NCI-H1694 (cell line): ENCODE measurements around the gene MYCBP2.
A peak's percentile ranks its signal among the peaks of the same experiment; 100 is the strongest.
"Not testable (repeated sequence)": the region's sequence is repeated elsewhere in the genome, so short reads cannot be mapped to it uniquely, and the experiment has no call there.

Experiments used
- DNase-seq: peaks from one replicate; lab custom pipeline; 2025; lab: John Stamatoyannopoulos, UW

The MYCBP2 gene

DNA sequence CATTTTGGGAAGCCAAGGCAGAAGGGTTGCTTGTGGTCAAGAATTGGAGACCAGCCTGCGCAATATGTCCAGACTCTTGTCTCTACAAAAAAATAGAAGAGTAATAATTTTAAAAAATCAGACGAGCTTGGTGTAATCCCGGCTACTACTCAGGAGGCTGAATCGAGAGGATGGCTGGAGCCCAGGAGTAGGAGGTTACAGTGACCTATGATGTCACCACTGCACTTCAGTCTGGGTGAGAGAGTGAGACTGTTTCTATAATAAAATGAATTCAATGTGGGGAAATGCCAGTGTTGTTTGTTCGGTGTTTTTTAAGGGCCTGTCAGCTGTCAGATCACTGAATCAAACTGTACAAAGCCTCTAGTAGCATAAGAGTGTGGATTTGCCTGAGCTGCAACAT lies 298.7 kb downstream of the MYCBP2 start:
- no peak for DNase-seq

DNA sequence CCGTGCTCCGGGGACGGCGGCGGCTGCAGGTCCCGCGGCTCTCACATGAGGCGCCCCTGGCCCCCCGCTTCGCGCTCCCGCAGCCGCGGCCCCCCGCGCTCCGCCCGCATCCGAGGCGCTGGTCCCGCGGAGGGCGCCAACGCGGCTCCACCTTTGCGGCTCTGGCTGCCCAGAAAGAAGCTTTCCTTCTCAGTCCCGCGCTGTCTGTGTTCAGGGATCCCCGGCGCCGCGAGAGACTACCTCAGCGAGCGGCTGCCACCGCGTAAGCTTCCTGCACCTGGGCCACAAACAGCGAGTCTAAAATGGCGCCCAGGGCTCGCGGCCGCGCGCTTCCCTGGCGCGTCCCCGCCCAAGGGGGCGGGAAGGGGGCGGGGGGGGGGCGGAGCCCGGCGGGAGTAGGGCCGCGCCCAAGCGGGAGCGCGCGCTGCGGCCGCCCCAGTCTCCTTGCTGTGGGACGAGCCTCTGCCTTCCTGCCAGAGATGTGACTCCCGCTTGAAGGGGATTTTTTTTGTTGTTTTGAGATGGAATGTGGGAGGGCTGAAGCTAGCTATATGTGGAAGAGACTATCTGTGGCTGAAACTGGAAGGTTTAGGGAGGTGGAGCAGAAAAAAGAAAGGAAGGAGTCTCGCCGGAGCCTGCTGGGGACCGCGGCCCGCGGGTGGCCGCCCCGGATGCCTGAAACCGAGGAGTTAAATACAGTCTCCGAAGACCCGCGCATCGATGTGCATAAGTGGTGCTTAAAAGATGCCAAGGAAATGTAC lies 299.9 kb downstream of the MYCBP2 start, which contains the start of gene FBXL3:
Gene FBXL3 (minus strand): TSS at position 299 of the 761 bp plus-strand sequence. CDS start 5,299 bp downstream, outside the sequence.
- DNase-seq, result peak; percentile 77

DNA sequence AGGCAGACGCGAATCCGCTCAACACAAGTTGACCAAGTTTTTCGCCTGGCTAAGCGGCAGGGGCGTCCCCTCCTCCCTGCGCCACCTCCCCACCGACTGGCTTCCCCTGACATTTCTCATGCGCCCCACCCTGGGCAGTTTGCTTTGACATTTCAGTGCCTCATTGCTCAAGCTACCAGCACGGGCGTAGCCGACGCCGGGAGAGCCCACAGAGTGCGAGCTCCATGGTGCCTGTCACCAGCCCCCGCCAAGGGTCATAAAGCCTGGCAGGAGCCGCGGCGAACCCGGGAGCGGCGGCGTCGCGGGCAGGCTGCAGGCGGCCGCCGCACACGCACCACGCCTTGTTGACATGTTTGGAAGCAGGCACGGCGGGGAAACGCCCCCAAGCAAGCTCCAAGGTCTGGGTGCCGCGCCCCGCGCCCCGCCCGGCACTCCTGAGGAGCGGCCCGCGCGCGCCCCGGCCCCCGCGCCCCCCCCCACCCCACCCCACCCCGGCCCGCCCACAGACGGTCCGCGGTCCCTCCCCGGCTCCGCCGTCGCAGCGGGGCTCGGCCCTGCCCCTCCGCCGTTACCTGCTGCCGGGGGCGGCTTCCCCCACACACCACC lies 300.5 kb downstream of the MYCBP2 start:
- DNase-seq, result no peak

DNA sequence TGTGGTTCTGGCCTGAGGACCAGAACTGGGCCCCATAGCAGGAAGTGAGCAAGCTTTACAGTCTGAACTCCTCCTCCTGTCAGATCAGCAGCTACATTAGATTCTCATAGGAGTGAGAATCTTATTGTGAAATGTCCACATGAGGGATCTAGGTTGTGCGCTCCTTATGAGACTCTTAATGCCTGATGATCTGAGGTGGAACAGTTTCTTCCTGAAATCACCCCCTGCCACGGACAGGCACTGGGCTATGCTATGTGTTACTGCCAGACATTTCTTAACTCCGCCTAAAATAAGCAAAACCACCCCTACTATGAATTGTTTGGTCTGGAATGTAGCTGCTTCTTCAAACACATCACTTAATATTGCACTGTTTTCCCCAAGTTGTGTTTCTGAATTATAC lies 304.6 kb downstream of the MYCBP2 start:
- DNase-seq, result no peak

DNA sequence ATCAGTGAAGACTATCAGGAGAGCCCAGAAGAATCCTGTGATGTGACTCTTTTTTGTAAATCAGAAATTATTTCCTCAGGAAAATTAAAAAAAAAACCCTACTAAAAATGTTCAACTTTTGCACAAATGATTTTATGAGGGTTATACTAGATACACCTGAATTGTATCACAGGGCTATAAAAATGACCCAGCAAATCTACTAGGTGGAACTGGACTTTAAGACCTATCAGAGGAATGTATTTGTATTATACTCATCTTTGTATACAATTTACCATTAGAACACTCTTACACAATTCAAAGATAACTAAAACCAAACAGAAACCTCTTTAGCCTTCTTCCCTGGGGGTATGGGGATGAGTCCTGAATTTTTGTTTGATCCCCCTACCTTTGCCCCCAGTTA lies 307.1 kb downstream of the MYCBP2 start:
- DNase-seq, result no peak

DNA sequence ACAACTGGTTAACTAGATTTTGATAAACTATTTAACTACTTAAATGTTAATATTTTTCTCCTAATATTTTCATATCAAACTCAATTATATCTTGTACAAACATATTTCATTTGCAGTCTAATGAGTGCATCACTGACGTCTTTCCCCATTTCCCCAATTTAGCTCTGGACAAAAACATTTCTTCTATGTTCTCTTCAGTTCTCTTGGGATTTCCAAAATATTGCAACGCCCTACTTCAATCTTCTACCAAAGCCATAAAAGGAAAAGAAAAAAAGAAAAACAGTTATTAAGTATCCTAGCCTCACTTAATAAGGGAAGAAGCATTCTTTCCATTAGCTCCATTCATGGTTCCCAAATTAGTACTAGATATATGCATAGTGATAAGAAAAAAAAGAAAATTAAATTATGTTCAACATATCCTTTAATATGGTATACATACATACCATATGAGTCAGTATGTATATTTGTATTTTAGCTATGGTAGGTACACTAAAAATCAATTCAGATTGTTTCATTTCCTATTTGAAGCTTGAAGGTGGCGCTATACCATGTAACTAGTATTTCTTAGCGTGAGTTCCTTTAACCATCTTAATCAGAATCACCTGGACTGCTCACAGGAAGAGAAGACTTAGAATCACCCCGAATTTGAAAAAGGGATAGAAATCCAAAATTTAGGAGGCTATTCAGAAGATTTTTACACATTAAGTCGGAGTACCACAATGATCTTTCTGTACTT lies 309.8 kb downstream of the MYCBP2 start:
- no peak for DNase-seq

- no peak for DNase-seq
These were observed 310.6 kb downstream of the MYCBP2 start for GRCh38 chr13:77016251-77016812.

GRCh38 chr13:77014906-77015685 lies 311.8 kb downstream of the MYCBP2 start:
- DNase-seq, result no peak

- DNase-seq, result no peak
These were observed 312.9 kb downstream of the MYCBP2 start for GRCh38 chr13:77013853-77014542.

DNA sequence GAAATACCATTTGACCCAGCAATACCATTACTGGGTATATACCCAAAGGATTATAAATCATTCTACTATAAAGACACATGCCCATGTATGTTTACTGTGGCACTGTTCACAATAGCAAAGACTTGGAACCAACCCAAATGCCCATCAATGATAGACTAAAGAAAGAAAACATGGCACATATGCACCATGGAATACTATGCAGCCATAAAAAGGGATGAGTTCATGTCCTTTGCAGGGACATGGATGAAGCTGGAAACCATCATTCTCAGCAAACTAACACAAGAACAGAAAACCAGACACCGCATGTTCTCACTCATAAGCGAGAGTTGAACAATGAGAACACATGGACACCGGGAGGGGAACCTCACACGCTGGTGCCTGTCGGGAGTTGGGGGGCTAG lies 317.2 kb downstream of the MYCBP2 start:
- DNase-seq, result not testable (repeated sequence)

- no peak for DNase-seq
These were observed 317.9 kb downstream of the MYCBP2 start for GRCh38 chr13:77009011-77009410.

- not testable (repeated sequence) for DNase-seq
These were observed 318.6 kb downstream of the MYCBP2 start for GRCh38 chr13:77008337-77008736.

GRCh38 chr13:77002590-77003190 lies 324.2 kb downstream of the MYCBP2 start:
- DNase-seq, result peak; percentile 39

GRCh38 chr13:77001963-77002587 lies 324.8 kb downstream of the MYCBP2 start:
- DNase-seq, result no peak

GRCh38 chr13:77001540-77001939 lies 325.4 kb downstream of the MYCBP2 start:
- DNase-seq, result no peak

- DNase-seq, result no peak
These were observed 326.4 kb downstream of the MYCBP2 start for GRCh38 chr13:77000475-77000874.
